GM19467 (cell line): Measurements from ENCODE around the gene PDCD2L.
"Not testable (repeated sequence)": the region's sequence is repeated elsewhere in the genome, so short reads cannot be mapped to it uniquely, and the experiment has no call there.

ENCODE experiments used
- ATAC-seq: cut with Tn5 transposase; IDR thresholded peaks from one replicate; pipeline ENCODE4 v1.9.1; 2021; ENCODE audit warnings: mild to moderate bottlenecking, moderate library complexity; ENCODE audit not compliant: unreplicated experiment

PDCD2L gene

GRCh38 chr19:34461375-34462100 is 57.3 kb downstream of the PDCD2L start:
- ATAC-seq, result no peak

- ATAC-seq, result not testable (repeated sequence)
These were observed 60.6 kb downstream of the PDCD2L start for GRCh38 chr19:34464785-34465184.

- no peak for ATAC-seq
These were observed 64.2 kb downstream of the PDCD2L start for GRCh38 chr19:34468409-34468808.

GRCh38 chr19:34469026-34469425 is 64.8 kb downstream of the PDCD2L start:
- ATAC-seq, result not testable (repeated sequence)

GRCh38 chr19:34471906-34472700 is 67.9 kb downstream of the PDCD2L start:
- no peak for ATAC-seq

GRCh38 chr19:34474233-34474989 is 70.2 kb downstream of the PDCD2L start:
- ATAC-seq, result no peak

GRCh38 chr19:34475026-34475974 is 71.1 kb downstream of the PDCD2L start:
- ATAC-seq, result no peak
